ENCODE measurements around the gene NPTXR.

Gene NPTXR

GRCh38 chr22:38776086-38776485 is 67.7 kb downstream of the NPTXR start:
- no peak overlapping the region for H3K4me3 ChIP-seq (ENCODE audit: low read length)
- peaks cover 6% of the 10 kb centered on the region for H3K36me3 ChIP-seq (ENCODE audit: control insufficient read depth, insufficient read depth, low read length)
- H3K27me3 ChIP-seq (ENCODE audit: control insufficient read depth, insufficient read depth, low read length), result no peaks in the 10 kb centered on the region
- no peaks in the 10 kb centered on the region for H3K4me1 ChIP-seq (ENCODE audit: control insufficient read depth, insufficient read depth, low read length)
- no peak overlapping the region for H3K27ac ChIP-seq (ENCODE audit: low read depth, low read length)
- no peak overlapping the region for H3K9ac ChIP-seq (ENCODE audit: low read length)

- Histone ChIP-seq H3K9ac (ENCODE audit: low read length) (no peak overlapping the region), H3K4me3 (ENCODE audit: low read length) (no peak overlapping the region), H3K27me3 (ENCODE audit: control insufficient read depth, insufficient read depth, low read length) (no peaks in the 10 kb centered on the region), H3K36me3 (ENCODE audit: control insufficient read depth, insufficient read depth, low read length) (peaks cover 6% of the 10 kb centered on the region), H3K27ac (ENCODE audit: low read depth, low read length) (no peak overlapping the region), H3K4me1 (ENCODE audit: control insufficient read depth, insufficient read depth, low read length) (no peaks in the 10 kb centered on the region)
These were observed 68.2 kb downstream of the NPTXR start for GRCh38 chr22:38775656-38776055.

GRCh38 chr22:38774496-38775166 is 69.2 kb downstream of the NPTXR start:
- Histone ChIP-seq H3K4me3 (ENCODE audit: low read length) (no peak overlapping the region), H3K36me3 (ENCODE audit: control insufficient read depth, insufficient read depth, low read length) (peaks cover 6% of the 10 kb centered on the region), H3K9ac (ENCODE audit: low read length) (no peak overlapping the region), H3K4me1 (ENCODE audit: control insufficient read depth, insufficient read depth, low read length) (no peaks in the 10 kb centered on the region), H3K27ac (ENCODE audit: low read depth, low read length) (no peak overlapping the region), H3K27me3 (ENCODE audit: control insufficient read depth, insufficient read depth, low read length) (no peaks in the 10 kb centered on the region)

- Histone ChIP-seq H3K9ac (ENCODE audit: low read length) (no peak overlapping the region), H3K4me3 (ENCODE audit: low read length) (no peak overlapping the region), H3K4me1 (ENCODE audit: control insufficient read depth, insufficient read depth, low read length) (no peaks in the 10 kb centered on the region), H3K27me3 (ENCODE audit: control insufficient read depth, insufficient read depth, low read length) (no peaks in the 10 kb centered on the region), H3K36me3 (ENCODE audit: control insufficient read depth, insufficient read depth, low read length) (peaks cover 3% of the 10 kb centered on the region), H3K27ac (ENCODE audit: low read depth, low read length) (no peak overlapping the region)
These were observed 70.4 kb downstream of the NPTXR start for GRCh38 chr22:38773363-38773946.

GRCh38 chr22:38772623-38772873 is 71.3 kb downstream of the NPTXR start:
- no peaks in the 10 kb centered on the region for H3K4me1 ChIP-seq (ENCODE audit: control insufficient read depth, insufficient read depth, low read length)
- H3K36me3 ChIP-seq (ENCODE audit: control insufficient read depth, insufficient read depth, low read length), result no peaks in the 10 kb centered on the region
- no peak overlapping the region for H3K27ac ChIP-seq (ENCODE audit: low read depth, low read length)
- no peaks in the 10 kb centered on the region for H3K27me3 ChIP-seq (ENCODE audit: control insufficient read depth, insufficient read depth, low read length)
- H3K4me3 ChIP-seq (ENCODE audit: low read length), result no peak overlapping the region
- H3K9ac ChIP-seq (ENCODE audit: low read length), result no peak overlapping the region

GRCh38 chr22:38770257-38770949 is 73.4 kb downstream of the NPTXR start:
- Histone ChIP-seq H3K36me3 (ENCODE audit: control insufficient read depth, insufficient read depth, low read length) (no peaks in the 10 kb centered on the region), H3K9ac (ENCODE audit: low read length) (no peak overlapping the region), H3K27me3 (ENCODE audit: control insufficient read depth, insufficient read depth, low read length) (no peaks in the 10 kb centered on the region), H3K4me3 (ENCODE audit: low read length) (no peak overlapping the region), H3K4me1 (ENCODE audit: control insufficient read depth, insufficient read depth, low read length) (no peaks in the 10 kb centered on the region), H3K27ac (ENCODE audit: low read depth, low read length) (no peak overlapping the region)

Measured in rectal smooth muscle tissue (tissue), 1 donor.